Vagina (tissue), 2 donors: Measurements from ENCODE around the gene SAG. TPM values are rescaled to one million over a fixed set of nuclear protein-coding genes. Genes with fewer than 3 reads are reported as not detected.
A peak's percentile ranks its signal among the peaks of the same experiment; 100 is the strongest.

ENCODE experiments used
- DNase-seq, 2 donors: peaks; one replicate each; pipeline ENCODE4 v3.0.0-alpha.2; 2017; ENCODE audit errors: extremely low spot score in 2 of 2
- H3K27ac ChIP-seq: fragments of 200-600 bp; sonication (generic); one replicate; pipeline ENCODE4 v1.5.1; 2019
- H3K27me3 ChIP-seq: fragments of 200-600 bp; sonication (generic); one replicate; pipeline ENCODE4 v1.5.1; 2019
- H3K36me3 ChIP-seq, 2 donors: fragments of 200-600 bp; sonication (generic); one replicate each; pipeline ENCODE4 v1.5.1; 2017 to 2019
- H3K4me1 ChIP-seq: fragments of 200-600 bp; sonication (generic); one replicate; pipeline ENCODE4 v1.5.1; 2019
- H3K4me3 ChIP-seq, 2 donors: fragments of 200-600 bp; sonication (generic); 1 replicate in 1 of 2; 2 replicates in 1 of 2; pipeline ENCODE4 v1.5.1; 2016 to 2019
- H3K9me3 ChIP-seq: fragments of 200-600 bp; sonication (generic); one replicate; pipeline ENCODE4 v1.5.1; 2019
- POLR2A ChIP-seq, 2 donors: fragments of 450-650 bp; IDR thresholded peaks; one replicate each; pipeline ENCODE4 v1.6.1; 2017; ENCODE audit warnings: antibody characterized with exemption in 2 of 2, mild to moderate bottlenecking in 2 of 2, moderate library complexity in 2 of 2
- POLR2AphosphoS5 ChIP-seq, 2 donors: sonication (generic); formaldehyde crosslinking; IDR thresholded peaks; one replicate each; pipeline ENCODE4 v1.9.0; 2017; ENCODE audit warnings: antibody characterized with exemption in 2 of 2, mild to moderate bottlenecking in 2 of 2, low read depth in 1 of 2; ENCODE audit not compliant: insufficient read depth in 1 of 2
- intact Hi-C: fragments of 100-400 bp; cut with DNase I; formaldehyde crosslinking; loops from one replicate; pipeline ENCODE4 v1.15.1; 2023
- small RNA-seq: library from RNA; depleted of rRNA; stranded (forward); fragments of <200 nt; gene quantifications from one replicate; pipeline ENCODE3, GENCODE V24; 2016
- total RNA-seq: library from RNA; depleted of rRNA; stranded (reverse); fragments of >200 nt; gene quantifications from one replicate; pipeline ENCODE4 v1.2.3, GENCODE V29; 2016
- TF ChIP-seq, protein P1 (sequence below), 3 experiments: fragments of 450-650 bp in 2 of 3; fragments of 200-600 bp in 1 of 3; sonication (generic) in 1 of 3; IDR thresholded peaks; one replicate each; pipeline ENCODE4 v1.5.1; 2017 to 2019; ENCODE audit warnings: antibody characterized with exemption in 3 of 3, mild to moderate bottlenecking in 2 of 3, moderate library complexity in 2 of 3

Gene SAG
- total RNA-seq, 1 donor from 2014 or later, result not detected

DNA sequence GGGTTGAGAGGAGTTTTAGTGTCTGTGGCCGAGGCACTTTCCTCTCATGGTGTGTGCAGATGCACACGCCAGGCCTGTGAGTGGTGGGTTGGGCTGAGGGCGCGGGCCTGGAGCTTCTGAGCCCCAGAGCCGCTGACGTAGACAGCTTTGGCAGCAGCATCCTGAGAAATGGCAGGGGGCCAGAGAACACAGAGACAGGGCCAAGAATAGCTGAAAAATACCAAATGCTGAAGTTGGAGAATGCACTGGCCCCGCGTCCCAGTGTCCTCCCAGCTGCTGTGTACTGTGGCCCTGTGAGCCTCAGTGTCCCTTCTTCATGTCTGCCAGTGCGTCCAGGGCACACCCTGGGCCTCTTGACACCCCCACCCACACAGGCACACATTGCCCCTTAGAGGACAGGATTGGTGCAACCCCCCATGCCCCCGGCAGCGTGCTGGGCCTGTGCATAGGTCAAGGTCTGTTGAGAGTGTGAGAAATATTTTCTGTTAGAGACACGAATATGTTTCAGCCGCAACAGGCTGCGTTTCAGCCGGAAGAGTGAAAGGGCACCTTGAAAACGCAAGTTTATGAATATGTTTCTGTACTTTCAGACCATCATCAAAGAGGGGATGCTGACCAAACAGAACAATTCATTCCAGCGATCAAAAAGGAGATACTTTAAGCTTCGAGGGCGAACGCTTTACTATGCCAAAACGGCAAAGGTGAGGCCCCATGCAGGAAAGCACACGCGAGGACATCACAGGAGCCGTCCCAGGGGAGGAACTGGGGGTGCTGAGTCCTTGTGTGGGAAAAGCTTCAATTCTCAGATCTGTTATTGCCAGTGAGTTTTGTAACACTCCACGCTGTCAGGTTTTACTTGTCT lies 80.3 kb downstream of the SAG start:
- Histone ChIP-seq H3K27ac (peak overlapping the region; percentile 77), H3K4me3 (peak overlapping the region in 1 of 2 donors; percentile 34), H3K4me1 (peaks cover 32% of the 10 kb centered on the region), H3K36me3 (peaks cover 3 to 8% of the 10 kb centered on the region in 2 donors), H3K9me3 (no peaks in the 10 kb centered on the region), H3K27me3 (no peaks in the 10 kb centered on the region)
- intact Hi-C loops, result no loop called here
- DNase-seq, result peak in 1 of 2 donors; percentile 93
- TF ChIP-seq, protein P1, sequence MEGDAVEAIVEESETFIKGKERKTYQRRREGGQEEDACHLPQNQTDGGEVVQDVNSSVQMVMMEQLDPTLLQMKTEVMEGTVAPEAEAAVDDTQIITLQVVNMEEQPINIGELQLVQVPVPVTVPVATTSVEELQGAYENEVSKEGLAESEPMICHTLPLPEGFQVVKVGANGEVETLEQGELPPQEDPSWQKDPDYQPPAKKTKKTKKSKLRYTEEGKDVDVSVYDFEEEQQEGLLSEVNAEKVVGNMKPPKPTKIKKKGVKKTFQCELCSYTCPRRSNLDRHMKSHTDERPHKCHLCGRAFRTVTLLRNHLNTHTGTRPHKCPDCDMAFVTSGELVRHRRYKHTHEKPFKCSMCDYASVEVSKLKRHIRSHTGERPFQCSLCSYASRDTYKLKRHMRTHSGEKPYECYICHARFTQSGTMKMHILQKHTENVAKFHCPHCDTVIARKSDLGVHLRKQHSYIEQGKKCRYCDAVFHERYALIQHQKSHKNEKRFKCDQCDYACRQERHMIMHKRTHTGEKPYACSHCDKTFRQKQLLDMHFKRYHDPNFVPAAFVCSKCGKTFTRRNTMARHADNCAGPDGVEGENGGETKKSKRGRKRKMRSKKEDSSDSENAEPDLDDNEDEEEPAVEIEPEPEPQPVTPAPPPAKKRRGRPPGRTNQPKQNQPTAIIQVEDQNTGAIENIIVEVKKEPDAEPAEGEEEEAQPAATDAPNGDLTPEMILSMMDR (IDR thresholded peaks at IDR 0.05), result no peak
- peak; percentile 42 to 77 for TF ChIP-seq POLR2AphosphoS5 (IDR thresholded peaks at IDR 0.05; ENCODE audit: insufficient read depth in 1 of 2, low read depth in 1 of 2)

DNA sequence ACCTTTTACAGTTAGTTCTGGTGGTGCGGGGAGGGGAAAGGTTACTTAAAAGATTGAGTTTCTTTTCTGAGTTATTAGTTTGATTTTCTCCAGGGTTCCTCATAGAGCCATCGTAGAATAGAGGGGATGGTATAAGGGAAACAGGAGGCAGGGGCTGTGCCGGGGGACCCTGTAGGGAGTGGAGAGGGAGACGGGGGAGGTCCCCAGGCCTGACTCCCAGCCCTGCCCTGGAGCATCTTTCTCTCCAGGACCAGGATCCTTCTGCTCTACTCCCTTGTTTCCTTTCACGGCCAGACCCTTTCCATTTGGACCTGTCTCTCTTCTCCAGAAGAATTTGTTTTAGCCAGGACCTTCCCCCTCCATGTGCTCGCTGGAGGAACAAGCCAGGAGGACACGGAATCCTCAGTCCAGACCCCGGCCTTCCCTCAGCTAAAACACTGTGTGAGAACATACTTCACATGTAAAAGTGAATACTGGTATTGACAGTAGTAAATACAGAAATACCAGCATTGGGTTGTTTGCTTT lies 82.0 kb downstream of the SAG start:
- H3K36me3 ChIP-seq, result peaks cover 3 to 8% of the 10 kb centered on the region in 2 donors
- no peaks in the 10 kb centered on the region for H3K27me3 ChIP-seq
- DNase-seq, result peak in 1 of 2 donors; percentile 25
- TF ChIP-seq, protein P1 (IDR thresholded peaks at IDR 0.05), result no peak
- TF ChIP-seq POLR2AphosphoS5 (IDR thresholded peaks at IDR 0.05; ENCODE audit: insufficient read depth in 1 of 2, low read depth in 1 of 2) (no peak), POLR2A (IDR thresholded peaks at IDR 0.05) (no peak)
- intact Hi-C loops, result loop anchor here (1.0 kb wide), 1 partner anchor 22 kb away; no protein-coding TSS in a partner anchor
- no peaks in the 10 kb centered on the region for H3K9me3 ChIP-seq
- H3K4me1 ChIP-seq, result peaks cover 32% of the 10 kb centered on the region
- H3K4me3 ChIP-seq, result no peak overlapping the region
- H3K27ac ChIP-seq, result no peak overlapping the region

DNA sequence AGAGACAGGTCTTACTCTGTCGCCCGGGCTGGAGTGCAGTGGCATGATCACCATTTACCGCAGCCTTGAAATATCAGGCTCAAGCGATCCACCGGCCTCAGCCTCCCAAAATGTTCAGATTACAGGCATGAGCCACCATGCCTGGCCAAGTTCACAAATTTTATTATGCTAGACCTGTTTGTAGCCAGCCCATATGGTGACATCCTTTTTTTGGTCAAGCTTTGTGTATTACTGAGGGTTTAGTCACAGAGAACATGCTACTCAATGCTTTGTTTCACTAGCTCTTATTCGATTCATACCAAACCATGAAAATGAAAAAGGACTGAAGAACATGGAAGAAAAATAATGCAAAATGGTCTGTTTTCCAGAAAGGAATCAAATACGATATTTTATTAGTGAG lies 88.1 kb downstream of the SAG start:
- intact Hi-C loops, result no loop called here
- no peak for TF ChIP-seq POLR2AphosphoS5 (IDR thresholded peaks at IDR 0.05; ENCODE audit: insufficient read depth in 1 of 2, low read depth in 1 of 2)
- TF ChIP-seq, protein P1 (IDR thresholded peaks at IDR 0.05), result no peak
- TF ChIP-seq POLR2A (IDR thresholded peaks at IDR 0.05), result no peak
- DNase-seq, result no peak
- no peak overlapping the region for H3K27ac ChIP-seq
- H3K9me3 ChIP-seq, result no peaks in the 10 kb centered on the region
- H3K36me3 ChIP-seq, result peaks cover 3% of the 10 kb centered on the region in 2 donors
- no peaks in the 10 kb centered on the region for H3K27me3 ChIP-seq
- H3K4me1 ChIP-seq, result no peaks in the 10 kb centered on the region
- H3K4me3 ChIP-seq, result no peak overlapping the region

Small RNAs within 50 kb of the gene (small RNA-seq; reads per million reads assigned to genes)
- gene RF00019 (not detected), gene SCARNA5 (220 reads per million, percentile 98 among the genes with 10 or more reads in this experiment), gene SCARNA6 (26.7 reads per million, percentile 95 among the genes with 10 or more reads in this experiment)

Other genes with a start within 250 kb of the SAG start
- gene INPP5D, start 247.5 kb upstream of the SAG start, total RNA-seq, result 33.4 TPM
- gene ATG16L1, start 56.1 kb upstream of the SAG start, total RNA-seq, result 29.2 TPM
- 13.3 TPM for gene DGKD, start 46.7 kb downstream of the SAG start, total RNA-seq